ENCODE results near the gene NKD2. TPM values are rescaled to one million over a fixed set of nuclear protein-coding genes. Genes with fewer than 3 reads are reported as not detected.

The NKD2 gene
- total and polyA plus RNA-seq, 9 of the 15 experiments (the other 6 are each of a cell fraction or from before 2014, with no cell fraction given): 0.09 to 0.64 (median 0.27) TPM; not detected in 5

- Histone ChIP-seq H3K4me3 (no peak overlapping the region), H3K9me3 (replicated peaks; ENCODE audit: control insufficient read depth, insufficient read depth, low read depth, low read length) (no peaks in the 10 kb centered on the region), H3K9ac (ENCODE audit: insufficient read depth in 1 of 2, low read depth in 2 of 2, low read length in 2 of 2) (no peak overlapping the region), H3K4me1 (replicated peaks in 1 of 2; ENCODE audit: control insufficient read depth in 2 of 2, insufficient read depth in 2 of 2, low read length in 2 of 2) (peaks cover 0 to 9% of the 10 kb centered on the region in 2 experiments; a peak in 1 of 5 replicates), H3K27me3 (ENCODE audit: control insufficient read depth in 2 of 2, insufficient read depth in 2 of 2, low read length in 2 of 2) (peaks cover 26 to 70% of the 10 kb centered on the region in 2 experiments; a peak in 4 of 5 replicates), H4K20me1 (replicated peaks; ENCODE audit: control insufficient read depth, insufficient read depth, low read length) (peaks cover 15% of the 10 kb centered on the region), H3K79me2 (ENCODE audit: control insufficient read depth, insufficient read depth, low read length) (no peaks in the 10 kb centered on the region), H3K9me1 (ENCODE audit: control insufficient read depth, insufficient read depth, low read length) (no peaks in the 10 kb centered on the region), H2AFZ (ENCODE audit: low read depth, low read length) (no peak overlapping the region), H3K4me2 (ENCODE audit: insufficient read depth, low read length) (no peak overlapping the region), H3K36me3 (ENCODE audit: control insufficient read depth, insufficient read depth, low read length) (no peaks in the 10 kb centered on the region), H3K27ac (ENCODE audit: extremely low read depth, low read depth, low read length) (no peak overlapping the region)
- 13% methylated on average over 22 of the region's 26 CpGs for WGBS (ENCODE audit: insufficient coverage, low coverage, missing lambda C conversion rate)
- ChIA-PET CTCF (ENCODE audit: low intra/inter-chr PET ratio) (no interaction called here), POLR2A (interaction anchor here (0.6 to 1.1 kb wide), 4 partner anchors 16 to 696 kb away, joined by 3 to 4 read pairs (median 4); no protein-coding TSS in a partner anchor)
- intact Hi-C loops (cut with micrococcal nuclease) (no loop called here), in situ Hi-C loops (cut with MboI) (loop anchor here (10.0 kb wide), 1 partner anchor 116 kb away; no protein-coding TSS in a partner anchor)
- ATAC-seq (peak; percentile 35; the same call in 2 of the 3 replicates), DNase-seq (ENCODE audit: extremely low read depth in 1 of 4, low spot score in 3 of 4) (no peak), FAIRE-seq (no peak)
- no TSS peak for BruUV-seq (replicated peaks)
- 0 out of 2 replicates have a peak, but pooled peaks have one; percentile 36 for TF ChIP-seq ETV1 (tag; conservative IDR thresholded peaks at IDR 0.05; ENCODE audit: low read depth)
- no peak for TF ChIP-seq CBX3 (IDR thresholded peaks at IDR 0.05; ENCODE audit: borderline replicate concordance in 1 of 2, low read length in 2 of 2)
- no peak for TF ChIP-seq MBD2 (IDR thresholded peaks at IDR 0.05; ENCODE audit: borderline replicate concordance, low read depth)
- TF ChIP-seq HOMEZ (CRISPR knock-in tag; IDR thresholded peaks at IDR 0.05): no peak
- TF ChIP-seq XRCC4 (IDR thresholded peaks at IDR 0.05; ENCODE audit: extremely low read depth, insufficient read depth, insufficient read length): no peak
These were observed 20.1 kb downstream of the NKD2 start for GRCh38 chr5:1028481-1029281.

Measured in K562 (cell line).